WTC11 (cell line): ENCODE results near the gene SLC37A1. TPM values are rescaled to one million over a fixed set of nuclear protein-coding genes. Genes with fewer than 3 reads are reported as not detected.

ENCODE experiments used
- ATAC-seq: fragments of 200-7000 bp; cut with Tn5 transposase; 2 replicates; pipeline ENCODE4 v1.10.0; 2021; ENCODE audit warnings: mild to moderate bottlenecking, moderate library complexity
- CTCF ChIA-PET: fragments of 300-600 bp; sonication (Branson Sonifier 250); formaldehyde crosslinking; loops from one replicate; lab custom pipeline; 2021; ENCODE audit warnings: antibody characterized with exemption; lab: Charles Lee
- POLR2A ChIA-PET: fragments of 350-600 bp; sonication (Branson Sonifier 250); formaldehyde crosslinking; loops from one replicate; lab custom pipeline; 2021; ENCODE audit warnings: antibody characterized with exemption; lab: Charles Lee
- DNase-seq: peaks from one replicate; pipeline ENCODE4 v3.0.0; 2021; ENCODE audit warnings: low spot score
- H3K27ac Mint-ChIP-seq: 2 replicates; pipeline ENCODE4 v1.8.0; 2021; ENCODE audit warnings: mixed read lengths
- H3K27me3 Mint-ChIP-seq: 2 replicates; pipeline ENCODE4 v1.8.0; 2021; ENCODE audit warnings: low read depth, mild to moderate bottlenecking, moderate library complexity, mixed read lengths
- H3K36me3 Mint-ChIP-seq: 2 replicates; pipeline ENCODE4 v1.8.0; 2021; ENCODE audit warnings: mixed read lengths
- H3K4me1 Mint-ChIP-seq: 2 replicates; pipeline ENCODE4 v1.8.0; 2022; ENCODE audit warnings: mixed read lengths
- H3K4me3 Mint-ChIP-seq: 2 replicates; pipeline ENCODE4 v1.8.0; 2021; ENCODE audit warnings: mild to moderate bottlenecking, moderate library complexity, mixed read lengths
- H3K9me3 Mint-ChIP-seq: 2 replicates; pipeline ENCODE4 v1.8.0; 2021; ENCODE audit warnings: mixed read lengths
- ATF2 ChIP-seq: sonication (generic); formaldehyde crosslinking; IDR thresholded peaks from 2 replicates; pipeline ENCODE4 v1.8.1; 2022; ENCODE audit warnings: low read depth, missing genetic modification reagents, borderline replicate concordance
- CREM ChIP-seq: sonication (generic); formaldehyde crosslinking; IDR thresholded peaks from 2 replicates; pipeline ENCODE4 v1.8.1; 2022; ENCODE audit warnings: mild to moderate bottlenecking, missing genetic modification reagents, moderate library complexity
- ELF4 ChIP-seq: sonication (generic); formaldehyde crosslinking; IDR thresholded peaks from 2 replicates; pipeline ENCODE4 v1.8.1; 2022; ENCODE audit warnings: low read depth, mild to moderate bottlenecking, moderate library complexity, missing genetic modification reagents
- ESRRA ChIP-seq: sonication (generic); formaldehyde crosslinking; IDR thresholded peaks from 2 replicates; pipeline ENCODE4 v1.8.1; 2022; ENCODE audit warnings: mild to moderate bottlenecking, missing genetic modification reagents, borderline replicate concordance
- FOXK1 ChIP-seq: sonication (generic); formaldehyde crosslinking; IDR thresholded peaks from 2 replicates; pipeline ENCODE4 v1.8.0; 2022; ENCODE audit warnings: mild to moderate bottlenecking, moderate library complexity, missing genetic modification reagents
- GTF2I ChIP-seq: fragments of 250-450 bp; sonication (Bioruptor Pico); conservative IDR thresholded peaks from 2 replicates; pipeline ENCODE4 v1.4.0; 2021; ENCODE audit warnings: mild to moderate bottlenecking
- IRF1 ChIP-seq: sonication (generic); formaldehyde crosslinking; IDR thresholded peaks from 2 replicates; pipeline ENCODE4 v1.8.0; 2023; ENCODE audit warnings: missing genetic modification reagents
- MYBL2 ChIP-seq: sonication (generic); formaldehyde crosslinking; IDR thresholded peaks from 2 replicates; pipeline ENCODE4 v1.8.1; 2023; ENCODE audit warnings: mild to moderate bottlenecking, moderate library complexity, missing genetic modification reagents
- NFATC4 ChIP-seq: fragments of 250-450 bp; sonication (Bioruptor Pico); IDR thresholded peaks from 2 replicates; pipeline ENCODE4 v1.9.0; 2021; ENCODE audit warnings: mild to moderate bottlenecking
- NR1H2 ChIP-seq: sonication (generic); formaldehyde crosslinking; IDR thresholded peaks from 2 replicates; pipeline ENCODE4 v1.9.0; 2021; ENCODE audit warnings: mild to moderate bottlenecking, moderate library complexity, missing genetic modification reagents
- NR2C2 ChIP-seq: sonication (generic); formaldehyde crosslinking; IDR thresholded peaks from 2 replicates; pipeline ENCODE4 v1.8.0; 2022; ENCODE audit warnings: mild to moderate bottlenecking, missing genetic modification reagents
- NR3C1 ChIP-seq: sonication (generic); formaldehyde crosslinking; conservative IDR thresholded peaks from 2 replicates; pipeline ENCODE4 v1.8.1; 2023; ENCODE audit warnings: low read depth, mild to moderate bottlenecking, missing genetic modification reagents
- RELA ChIP-seq: sonication (generic); formaldehyde crosslinking; IDR thresholded peaks from 2 replicates; pipeline ENCODE4 v1.8.1; 2022; ENCODE audit warnings: missing genetic modification reagents, mild to moderate bottlenecking, borderline replicate concordance
- USF1 ChIP-seq: sonication (generic); formaldehyde crosslinking; IDR thresholded peaks from 2 replicates; pipeline ENCODE4 v1.8.0; 2022; ENCODE audit warnings: mild to moderate bottlenecking, missing genetic modification reagents
- ZNF138 ChIP-seq: sonication (generic); formaldehyde crosslinking; conservative IDR thresholded peaks from 2 replicates; pipeline ENCODE4 v1.8.1; 2022; ENCODE audit warnings: mild to moderate bottlenecking, moderate library complexity, missing genetic modification reagents
- ZNF263 ChIP-seq: sonication (generic); formaldehyde crosslinking; IDR thresholded peaks from 2 replicates; pipeline ENCODE4 v1.8.1; 2022; ENCODE audit warnings: low read depth, mild to moderate bottlenecking, moderate library complexity, missing genetic modification reagents
- ZNF532 ChIP-seq: fragments of 250-450 bp; sonication (Bioruptor Pico); IDR thresholded peaks from 2 replicates; pipeline ENCODE4 v1.9.0; 2021; ENCODE audit warnings: mild to moderate bottlenecking, borderline replicate concordance
- total RNA-seq: library from RNA; stranded (reverse); gene quantifications from 3 replicates; pipeline ENCODE4 v1.2.3, GENCODE V29; 2021
- TF ChIP-seq, protein P1 (sequence below): sonication (generic); formaldehyde crosslinking; IDR thresholded peaks from 2 replicates; pipeline ENCODE4 v1.8.1; 2022; ENCODE audit warnings: mild to moderate bottlenecking, missing genetic modification reagents, moderate library complexity, borderline replicate concordance
- TF ChIP-seq, protein P2 (sequence below): sonication (generic); formaldehyde crosslinking; IDR thresholded peaks from 2 replicates; pipeline ENCODE4 v1.8.1; 2023; ENCODE audit warnings: mild to moderate bottlenecking, missing genetic modification reagents, moderate library complexity
- TF ChIP-seq, protein P3 (sequence below): sonication (generic); formaldehyde crosslinking; IDR thresholded peaks from 2 replicates; pipeline ENCODE4 v1.8.0; 2022; ENCODE audit warnings: mild to moderate bottlenecking, missing genetic modification reagents
- TF ChIP-seq, protein P4 (sequence below): fragments of 250-450 bp; sonication (Bioruptor Pico); IDR thresholded peaks from 2 replicates; pipeline ENCODE4 v2.1.2; 2022; ENCODE audit warnings: mild to moderate bottlenecking, moderate library complexity

SLC37A1 gene
- total RNA-seq, 1 experiment from 2014 or later, result 22.7 TPM

DNA sequence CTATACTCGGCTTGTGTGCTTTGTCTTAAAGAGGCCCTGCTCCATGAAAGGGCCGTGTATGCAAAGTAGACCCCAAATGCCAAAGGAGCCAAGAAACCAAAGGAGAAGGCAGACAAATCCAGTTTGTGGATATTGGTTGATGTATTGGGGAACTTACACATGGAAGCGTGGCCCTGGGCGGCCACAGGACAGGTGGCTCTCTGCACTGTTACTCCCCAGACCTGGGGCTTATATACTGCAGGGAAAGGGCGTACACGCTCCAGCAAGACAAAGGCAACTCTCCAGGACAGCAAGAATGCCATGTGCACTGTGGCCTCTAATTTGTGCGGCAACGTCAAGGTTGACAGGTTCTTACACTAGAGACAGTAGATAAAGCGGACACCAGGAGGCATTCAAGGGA is 42.4 kb upstream of the SLC37A1 start (continued):
- TF ChIP-seq, protein P1, sequence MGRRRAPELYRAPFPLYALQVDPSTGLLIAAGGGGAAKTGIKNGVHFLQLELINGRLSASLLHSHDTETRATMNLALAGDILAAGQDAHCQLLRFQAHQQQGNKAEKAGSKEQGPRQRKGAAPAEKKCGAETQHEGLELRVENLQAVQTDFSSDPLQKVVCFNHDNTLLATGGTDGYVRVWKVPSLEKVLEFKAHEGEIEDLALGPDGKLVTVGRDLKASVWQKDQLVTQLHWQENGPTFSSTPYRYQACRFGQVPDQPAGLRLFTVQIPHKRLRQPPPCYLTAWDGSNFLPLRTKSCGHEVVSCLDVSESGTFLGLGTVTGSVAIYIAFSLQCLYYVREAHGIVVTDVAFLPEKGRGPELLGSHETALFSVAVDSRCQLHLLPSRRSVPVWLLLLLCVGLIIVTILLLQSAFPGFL, result no peak
- TF ChIP-seq NR2C2 (CRISPR knock-in tag) (no peak), ELF4 (no peak), CREM (no peak), FOXK1 (CRISPR knock-in tag) (no peak), RELA (CRISPR knock-in tag) (no peak), NR1H2 (CRISPR knock-in tag) (no peak), ZNF263 (no peak), IRF1 (CRISPR knock-in tag) (no peak)

GRCh38 chr21:42471716-42472330 is 41.8 kb upstream of the SLC37A1 start:
- CTCF ChIA-PET, result no interaction called here
- H3K4me1 Mint-ChIP-seq, result peaks cover 32% of the 10 kb centered on the region
- POLR2A ChIA-PET, result no interaction called here
- no peak for DNase-seq
- no peak for ATAC-seq
- H3K36me3 Mint-ChIP-seq, result no peaks in the 10 kb centered on the region
- H3K4me3 Mint-ChIP-seq, result no peak overlapping the region
- no peaks in the 10 kb centered on the region for H3K27me3 Mint-ChIP-seq
- H3K27ac Mint-ChIP-seq, result no peak overlapping the region
- no peak for TF ChIP-seq ESRRA
- TF ChIP-seq FOXK1 (CRISPR knock-in tag), result no peak
- no peak for TF ChIP-seq GTF2I (CRISPR knock-in tag)
- no peak for TF ChIP-seq ATF2 (CRISPR knock-in tag)
- TF ChIP-seq, protein P2, sequence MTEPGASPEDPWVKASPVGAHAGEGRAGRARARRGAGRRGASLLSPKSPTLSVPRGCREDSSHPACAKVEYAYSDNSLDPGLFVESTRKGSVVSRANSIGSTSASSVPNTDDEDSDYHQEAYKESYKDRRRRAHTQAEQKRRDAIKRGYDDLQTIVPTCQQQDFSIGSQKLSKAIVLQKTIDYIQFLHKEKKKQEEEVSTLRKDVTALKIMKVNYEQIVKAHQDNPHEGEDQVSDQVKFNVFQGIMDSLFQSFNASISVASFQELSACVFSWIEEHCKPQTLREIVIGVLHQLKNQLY (CRISPR knock-in tag), result no peak
- no peaks in the 10 kb centered on the region for H3K9me3 Mint-ChIP-seq

DNA sequence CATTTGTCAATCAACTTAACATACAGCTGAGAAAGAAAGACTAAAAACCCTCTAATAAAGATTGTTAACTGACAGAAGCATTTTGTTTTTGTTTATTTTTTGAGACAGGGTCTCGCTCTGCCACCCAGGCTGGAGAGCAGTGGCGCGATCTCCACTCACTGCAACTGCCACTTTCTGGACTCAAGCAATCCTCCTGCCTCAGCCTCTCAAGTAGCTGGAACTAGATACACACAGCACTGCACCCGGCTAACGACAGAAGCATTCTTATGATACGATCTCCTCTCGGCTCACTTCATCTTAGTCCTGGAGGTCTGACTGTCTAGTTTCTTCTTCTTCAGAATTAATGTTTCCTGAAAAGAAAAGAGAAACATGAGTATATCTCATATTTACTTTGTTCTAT is 41.1 kb upstream of the SLC37A1 start:
- Mint-ChIP-seq H3K4me3 (no peak overlapping the region), H3K36me3 (no peaks in the 10 kb centered on the region), H3K27ac (no peak overlapping the region), H3K9me3 (no peaks in the 10 kb centered on the region), H3K27me3 (no peaks in the 10 kb centered on the region), H3K4me1 (peaks cover 26% of the 10 kb centered on the region)
- POLR2A ChIA-PET, result no interaction called here
- CTCF ChIA-PET, result no interaction called here
- ATAC-seq (no peak), DNase-seq (no peak)
- TF ChIP-seq, protein P3, sequence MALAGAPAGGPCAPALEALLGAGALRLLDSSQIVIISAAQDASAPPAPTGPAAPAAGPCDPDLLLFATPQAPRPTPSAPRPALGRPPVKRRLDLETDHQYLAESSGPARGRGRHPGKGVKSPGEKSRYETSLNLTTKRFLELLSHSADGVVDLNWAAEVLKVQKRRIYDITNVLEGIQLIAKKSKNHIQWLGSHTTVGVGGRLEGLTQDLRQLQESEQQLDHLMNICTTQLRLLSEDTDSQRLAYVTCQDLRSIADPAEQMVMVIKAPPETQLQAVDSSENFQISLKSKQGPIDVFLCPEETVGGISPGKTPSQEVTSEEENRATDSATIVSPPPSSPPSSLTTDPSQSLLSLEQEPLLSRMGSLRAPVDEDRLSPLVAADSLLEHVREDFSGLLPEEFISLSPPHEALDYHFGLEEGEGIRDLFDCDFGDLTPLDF, result no peak
- no peak for TF ChIP-seq ELF4
- no peak for TF ChIP-seq ZNF138 (CRISPR knock-in tag)
- TF ChIP-seq NR3C1 (CRISPR knock-in tag), result no peak
- no peak for TF ChIP-seq MYBL2
- no peak for TF ChIP-seq NFATC4 (CRISPR knock-in tag)
- TF ChIP-seq ESRRA, result no peak
- TF ChIP-seq, protein P4, sequence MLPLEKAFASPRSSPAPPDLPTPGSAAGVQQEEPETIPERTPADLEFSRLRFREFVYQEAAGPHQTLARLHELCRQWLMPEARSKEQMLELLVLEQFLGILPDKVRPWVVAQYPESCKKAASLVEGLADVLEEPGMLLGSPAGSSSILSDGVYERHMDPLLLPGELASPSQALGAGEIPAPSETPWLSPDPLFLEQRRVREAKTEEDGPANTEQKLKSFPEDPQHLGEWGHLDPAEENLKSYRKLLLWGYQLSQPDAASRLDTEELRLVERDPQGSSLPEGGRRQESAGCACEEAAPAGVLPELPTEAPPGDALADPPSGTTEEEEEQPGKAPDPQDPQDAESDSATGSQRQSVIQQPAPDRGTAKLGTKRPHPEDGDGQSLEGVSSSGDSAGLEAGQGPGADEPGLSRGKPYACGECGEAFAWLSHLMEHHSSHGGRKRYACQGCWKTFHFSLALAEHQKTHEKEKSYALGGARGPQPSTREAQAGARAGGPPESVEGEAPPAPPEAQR (CRISPR knock-in tag), result no peak
- no peak for TF ChIP-seq USF1
- TF ChIP-seq ZNF532 (CRISPR knock-in tag), result no peak
